Loucy (cell line): ENCODE measurements around the gene CORO2B.

Experiments
- EZH2phosphoT487 ChIP-seq: fragments of 200-600 bp; IDR thresholded peaks from 2 replicates; pipeline ENCODE4 v1.6.1; 2018; ENCODE audit warnings: antibody characterized with exemption, mild to moderate bottlenecking, moderate library complexity, borderline replicate concordance
- TF ChIP-seq, protein P1 (sequence below): fragments of 200-600 bp; sonication (generic); conservative IDR thresholded peaks from 2 replicates; pipeline ENCODE4 v1.5.1; 2014; ENCODE audit warnings: mild to moderate bottlenecking, antibody characterized with exemption, low read length

DNA sequence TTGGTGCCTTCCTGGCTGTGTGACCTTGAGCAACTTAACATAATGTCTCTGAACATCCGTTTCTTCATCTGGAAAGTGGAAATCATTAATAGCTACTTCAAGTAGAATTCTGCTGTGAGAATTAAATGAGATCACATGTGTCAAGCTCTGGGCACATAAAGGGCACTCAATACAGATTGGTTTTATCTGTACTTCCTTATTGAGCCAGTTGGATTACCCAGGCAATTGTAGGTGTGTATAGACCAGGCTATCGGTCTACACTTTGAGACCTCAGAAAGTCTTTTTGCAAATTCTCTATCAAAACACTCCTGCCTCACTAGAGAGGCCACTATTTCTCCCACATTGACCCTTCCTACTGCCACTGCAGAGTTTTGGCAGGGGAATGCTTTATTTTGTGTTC is 194.2 kb downstream of the CORO2B start:
- TF ChIP-seq, protein P1, sequence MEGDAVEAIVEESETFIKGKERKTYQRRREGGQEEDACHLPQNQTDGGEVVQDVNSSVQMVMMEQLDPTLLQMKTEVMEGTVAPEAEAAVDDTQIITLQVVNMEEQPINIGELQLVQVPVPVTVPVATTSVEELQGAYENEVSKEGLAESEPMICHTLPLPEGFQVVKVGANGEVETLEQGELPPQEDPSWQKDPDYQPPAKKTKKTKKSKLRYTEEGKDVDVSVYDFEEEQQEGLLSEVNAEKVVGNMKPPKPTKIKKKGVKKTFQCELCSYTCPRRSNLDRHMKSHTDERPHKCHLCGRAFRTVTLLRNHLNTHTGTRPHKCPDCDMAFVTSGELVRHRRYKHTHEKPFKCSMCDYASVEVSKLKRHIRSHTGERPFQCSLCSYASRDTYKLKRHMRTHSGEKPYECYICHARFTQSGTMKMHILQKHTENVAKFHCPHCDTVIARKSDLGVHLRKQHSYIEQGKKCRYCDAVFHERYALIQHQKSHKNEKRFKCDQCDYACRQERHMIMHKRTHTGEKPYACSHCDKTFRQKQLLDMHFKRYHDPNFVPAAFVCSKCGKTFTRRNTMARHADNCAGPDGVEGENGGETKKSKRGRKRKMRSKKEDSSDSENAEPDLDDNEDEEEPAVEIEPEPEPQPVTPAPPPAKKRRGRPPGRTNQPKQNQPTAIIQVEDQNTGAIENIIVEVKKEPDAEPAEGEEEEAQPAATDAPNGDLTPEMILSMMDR, result no peak
- TF ChIP-seq EZH2phosphoT487, result no peak
